Neural progenitor cell (in vitro differentiated cells): ENCODE measurements around the gene ECT2L. TPM values are rescaled to one million over a fixed set of nuclear protein-coding genes. Genes with fewer than 3 reads are reported as not detected.

ENCODE experiments used
- DNase-seq: peaks from one replicate; pipeline ENCODE4 v3.0.0-alpha.2; 2016; ENCODE audit warnings: low spot score
- H2AFZ ChIP-seq: fragments of 200-600 bp; sonication (generic); replicated peaks from 2 replicates; pipeline ENCODE4 v1.6.1; 2016; ENCODE audit warnings: antibody characterized with exemption
- H3F3A ChIP-seq: fragments of 200-600 bp; sonication (generic); 2 replicates; pipeline ENCODE4 v1.6.1; 2016; ENCODE audit warnings: antibody characterized with exemption, low read depth
- H3K27ac ChIP-seq: fragments of 200-600 bp; sonication (generic); 2 replicates; pipeline ENCODE4 v1.5.1; 2016; ENCODE audit warnings: mild to moderate bottlenecking
- H3K27me3 ChIP-seq: fragments of 200-600 bp; sonication (generic); 2 replicates; pipeline ENCODE4 v1.6.1; 2016; ENCODE audit warnings: mild to moderate bottlenecking, moderate library complexity
- H3K36me3 ChIP-seq: fragments of 200-600 bp; sonication (generic); 2 replicates; pipeline ENCODE4 v1.5.1; 2016
- H3K4me1 ChIP-seq: fragments of 200-600 bp; sonication (generic); 2 replicates; pipeline ENCODE4 v1.6.1; 2016; ENCODE audit warnings: mixed run types
- H3K4me2 ChIP-seq: fragments of 200-600 bp; sonication (generic); 2 replicates; pipeline ENCODE4 v1.6.1; 2016
- H3K4me3 ChIP-seq: fragments of 200-600 bp; sonication (generic); 2 replicates; pipeline ENCODE4 v1.5.1; 2016
- H3K79me2 ChIP-seq: fragments of 200-600 bp; sonication (generic); 2 replicates; pipeline ENCODE4 v1.6.1; 2016; ENCODE audit warnings: low read depth
- H3K9ac ChIP-seq: fragments of 200-600 bp; sonication (generic); 2 replicates; pipeline ENCODE4 v1.6.1; 2016
- H3K9me3 ChIP-seq: fragments of 200-600 bp; sonication (generic); 2 replicates; pipeline ENCODE4 v1.5.1; 2016; ENCODE audit warnings: low read depth
- H4K20me1 ChIP-seq: fragments of 200-600 bp; sonication (generic); 2 replicates; pipeline ENCODE4 v1.6.1; 2016; ENCODE audit warnings: low read depth
- H3K27ac Mint-ChIP-seq: 3 replicates; pipeline ENCODE4 v1.8.0; 2021; ENCODE audit warnings: mixed read lengths
- H3K27me3 Mint-ChIP-seq: 2 replicates; pipeline ENCODE4 v1.8.0; 2022; ENCODE audit warnings: low read depth, mild to moderate bottlenecking, inconsistent platforms, moderate library complexity, mixed read lengths; ENCODE audit not compliant: insufficient read depth
- H3K36me3 Mint-ChIP-seq: 3 replicates; pipeline ENCODE4 v1.8.0; 2021; ENCODE audit warnings: mixed read lengths
- H3K4me1 Mint-ChIP-seq: 3 replicates; pipeline ENCODE4 v1.8.0; 2021; ENCODE audit warnings: mixed read lengths
- H3K4me3 Mint-ChIP-seq: 3 replicates; pipeline ENCODE4 v1.8.0; 2021; ENCODE audit warnings: mild to moderate bottlenecking, moderate library complexity, mixed read lengths
- H3K9me3 Mint-ChIP-seq: 3 replicates; pipeline ENCODE4 v1.8.0; 2020; ENCODE audit warnings: mixed read lengths
- EZH2 ChIP-seq: fragments of 200-600 bp; sonication (generic); IDR thresholded peaks from 2 replicates; pipeline ENCODE4 v1.6.1; 2017; ENCODE audit warnings: antibody characterized with exemption, mild to moderate bottlenecking, moderate library complexity
- EZH2phosphoT487 ChIP-seq: fragments of 200-600 bp; sonication (generic); IDR thresholded peaks from 2 replicates; pipeline ENCODE4 v1.6.1; 2017; ENCODE audit warnings: antibody characterized with exemption
- total RNA-seq: library from RNA; depleted of rRNA; stranded (reverse); fragments of >200 nt; gene quantifications from 2 replicates; pipeline ENCODE4 v1.2.3, GENCODE V29; 2015; ENCODE audit warnings: low replicate concordance
- TF ChIP-seq, protein P1 (sequence below): fragments of 200-600 bp; sonication (generic); IDR thresholded peaks from 2 replicates; pipeline ENCODE4 v1.5.1; 2017; ENCODE audit warnings: antibody characterized with exemption, mild to moderate bottlenecking

ECT2L gene
- total RNA-seq, 1 donor from 2014 or later, result not detected

DNA sequence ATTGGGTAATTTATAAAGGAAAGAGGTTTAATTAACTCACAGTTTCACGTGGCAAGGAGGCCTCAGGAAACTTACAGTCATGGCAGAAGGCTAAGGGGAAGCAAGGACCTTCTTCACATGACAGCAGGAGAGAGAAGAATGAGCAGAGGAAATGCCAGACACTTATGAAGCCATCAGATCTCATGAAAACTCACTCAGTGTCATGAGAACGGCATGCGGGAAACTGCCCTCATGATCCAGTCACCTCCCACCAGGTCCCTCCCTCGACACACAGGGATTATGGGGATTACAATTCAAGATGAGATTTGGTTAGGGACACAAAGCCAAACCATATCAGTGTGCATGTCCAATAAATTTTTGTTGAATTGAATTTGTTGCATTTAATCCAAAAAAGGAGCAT, 52.0 kb downstream of the ECT2L start:
- H2AFZ ChIP-seq, result no peak overlapping the region
- H3K36me3 ChIP-seq, result no peaks in the 10 kb centered on the region
- H3K79me2 ChIP-seq, result no peaks in the 10 kb centered on the region
- H3K27ac Mint-ChIP-seq, result no peak overlapping the region
- H3K27ac ChIP-seq, result no peak overlapping the region
- peaks cover 2% of the 10 kb centered on the region for H3K9me3 Mint-ChIP-seq
- H3K4me3 Mint-ChIP-seq, result no peak overlapping the region
- no peak for DNase-seq
- peaks cover 2% of the 10 kb centered on the region for H3K27me3 Mint-ChIP-seq
- no peak overlapping the region for H3K4me3 ChIP-seq
- no peaks in the 10 kb centered on the region for H3K9me3 ChIP-seq
- H4K20me1 ChIP-seq, result no peaks in the 10 kb centered on the region
- no peak overlapping the region for H3K4me2 ChIP-seq
- no peaks in the 10 kb centered on the region for H3K36me3 Mint-ChIP-seq
- H3K27me3 ChIP-seq, result no peaks in the 10 kb centered on the region
- TF ChIP-seq EZH2 (no peak), EZH2phosphoT487 (no peak)
- TF ChIP-seq, protein P1, sequence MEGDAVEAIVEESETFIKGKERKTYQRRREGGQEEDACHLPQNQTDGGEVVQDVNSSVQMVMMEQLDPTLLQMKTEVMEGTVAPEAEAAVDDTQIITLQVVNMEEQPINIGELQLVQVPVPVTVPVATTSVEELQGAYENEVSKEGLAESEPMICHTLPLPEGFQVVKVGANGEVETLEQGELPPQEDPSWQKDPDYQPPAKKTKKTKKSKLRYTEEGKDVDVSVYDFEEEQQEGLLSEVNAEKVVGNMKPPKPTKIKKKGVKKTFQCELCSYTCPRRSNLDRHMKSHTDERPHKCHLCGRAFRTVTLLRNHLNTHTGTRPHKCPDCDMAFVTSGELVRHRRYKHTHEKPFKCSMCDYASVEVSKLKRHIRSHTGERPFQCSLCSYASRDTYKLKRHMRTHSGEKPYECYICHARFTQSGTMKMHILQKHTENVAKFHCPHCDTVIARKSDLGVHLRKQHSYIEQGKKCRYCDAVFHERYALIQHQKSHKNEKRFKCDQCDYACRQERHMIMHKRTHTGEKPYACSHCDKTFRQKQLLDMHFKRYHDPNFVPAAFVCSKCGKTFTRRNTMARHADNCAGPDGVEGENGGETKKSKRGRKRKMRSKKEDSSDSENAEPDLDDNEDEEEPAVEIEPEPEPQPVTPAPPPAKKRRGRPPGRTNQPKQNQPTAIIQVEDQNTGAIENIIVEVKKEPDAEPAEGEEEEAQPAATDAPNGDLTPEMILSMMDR, result no peak
- peaks cover 8% of the 10 kb centered on the region for H3K4me1 ChIP-seq
- H3F3A ChIP-seq, result peaks cover 6% of the 10 kb centered on the region
- H3K9ac ChIP-seq, result no peak overlapping the region
- H3K4me1 Mint-ChIP-seq, result peaks cover 4% of the 10 kb centered on the region

DNA sequence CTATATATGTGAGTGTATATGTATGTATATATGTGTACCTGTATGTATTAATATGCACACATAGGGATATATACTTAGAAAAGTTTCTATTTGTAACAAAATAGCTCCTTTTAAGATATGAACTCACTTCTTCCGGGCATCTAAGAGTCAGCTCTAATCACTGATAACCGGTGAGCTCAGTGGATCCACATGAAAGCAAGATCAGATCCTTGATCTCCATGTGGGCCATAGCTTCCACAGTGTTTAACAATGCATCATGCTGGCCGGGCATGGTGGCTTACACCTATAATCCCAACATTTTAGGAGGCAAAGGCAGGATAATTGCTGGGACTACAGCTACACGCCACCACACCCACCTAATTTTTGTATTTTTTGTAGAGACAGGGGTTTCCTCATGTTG, 52.6 kb downstream of the ECT2L start:
- H4K20me1 ChIP-seq, result no peaks in the 10 kb centered on the region
- H3K79me2 ChIP-seq, result no peaks in the 10 kb centered on the region
- Mint-ChIP-seq H3K36me3 (no peaks in the 10 kb centered on the region), H3K4me1 (peaks cover 4% of the 10 kb centered on the region), H3K27ac (no peak overlapping the region), H3K4me3 (no peak overlapping the region), H3K27me3 (peaks cover 2% of the 10 kb centered on the region), H3K9me3 (peaks cover 2% of the 10 kb centered on the region)
- H3K27ac ChIP-seq, result no peak overlapping the region
- H3K9me3 ChIP-seq, result no peaks in the 10 kb centered on the region
- H3K4me1 ChIP-seq, result peaks cover 8% of the 10 kb centered on the region
- TF ChIP-seq EZH2phosphoT487 (no peak), EZH2 (no peak)
- TF ChIP-seq, protein P1, result no peak
- no peak overlapping the region for H3K4me3 ChIP-seq
- no peak overlapping the region for H3K4me2 ChIP-seq
- no peak overlapping the region for H2AFZ ChIP-seq
- H3K36me3 ChIP-seq, result no peaks in the 10 kb centered on the region
- no peak overlapping the region for H3K9ac ChIP-seq
- H3F3A ChIP-seq, result peaks cover 6% of the 10 kb centered on the region
- H3K27me3 ChIP-seq, result no peaks in the 10 kb centered on the region
- DNase-seq, result no peak

DNA sequence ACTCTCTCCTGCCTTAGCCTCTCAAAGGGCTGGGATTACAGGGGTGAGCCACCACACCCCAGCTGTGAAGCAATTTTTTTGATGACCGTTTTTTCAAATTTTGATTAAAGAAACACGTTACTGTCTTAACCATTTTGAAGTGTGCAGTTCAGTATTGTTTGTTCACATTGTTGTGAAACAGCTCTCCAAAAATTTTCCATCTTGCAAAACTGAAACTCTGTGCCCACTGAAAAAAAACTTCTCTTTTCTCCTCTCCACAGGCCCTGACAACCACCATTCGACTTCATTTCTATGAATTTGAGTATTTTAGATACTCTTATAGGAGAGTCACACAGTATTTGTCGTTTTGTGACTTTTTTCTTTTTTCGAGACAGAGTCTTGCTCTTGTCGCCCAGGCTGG, 53.9 kb downstream of the ECT2L start:
- Histone ChIP-seq H2AFZ (no peak overlapping the region), H3K9ac (no peak overlapping the region), H3K9me3 (no peaks in the 10 kb centered on the region), H3K4me3 (no peak overlapping the region), H3K4me1 (no peaks in the 10 kb centered on the region), H3K36me3 (no peaks in the 10 kb centered on the region), H4K20me1 (no peaks in the 10 kb centered on the region), H3K4me2 (no peak overlapping the region), H3F3A (no peaks in the 10 kb centered on the region), H3K79me2 (no peaks in the 10 kb centered on the region), H3K27me3 (no peaks in the 10 kb centered on the region), H3K27ac (no peak overlapping the region)
- H3K36me3 Mint-ChIP-seq, result no peaks in the 10 kb centered on the region
- H3K4me1 Mint-ChIP-seq, result no peaks in the 10 kb centered on the region
- H3K9me3 Mint-ChIP-seq, result peaks cover 2% of the 10 kb centered on the region
- no peak overlapping the region for H3K4me3 Mint-ChIP-seq
- no peak for TF ChIP-seq EZH2
- peaks cover 6% of the 10 kb centered on the region for H3K27me3 Mint-ChIP-seq
- H3K27ac Mint-ChIP-seq, result no peak overlapping the region
- no peak for DNase-seq

DNA sequence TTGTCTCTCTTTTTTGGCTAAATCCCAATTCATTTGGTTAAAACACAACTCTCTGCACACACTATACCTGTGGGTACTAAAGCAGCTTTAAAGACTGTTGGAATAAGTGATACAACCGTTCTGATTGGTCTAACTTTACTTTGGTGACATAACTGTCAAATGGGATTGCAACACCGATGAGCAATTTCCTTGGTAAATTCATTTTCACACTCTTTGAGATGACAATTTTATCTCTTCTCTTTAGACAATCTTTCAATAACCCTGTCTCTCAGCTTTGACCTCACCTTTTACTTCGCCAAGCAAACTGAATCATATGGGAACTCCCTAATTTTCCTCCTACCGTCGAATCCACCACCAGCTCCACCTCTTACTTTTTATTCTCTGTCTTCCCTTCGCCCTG, 60.8 kb downstream of the ECT2L start:
- peaks cover 2% of the 10 kb centered on the region for H3K9me3 Mint-ChIP-seq
- Histone ChIP-seq H3K4me1 (no peaks in the 10 kb centered on the region), H3K27ac (no peak overlapping the region), H3F3A (no peaks in the 10 kb centered on the region), H3K9me3 (no peaks in the 10 kb centered on the region), H3K36me3 (no peaks in the 10 kb centered on the region), H3K79me2 (no peaks in the 10 kb centered on the region), H2AFZ (no peak overlapping the region), H3K9ac (no peak overlapping the region), H3K27me3 (no peaks in the 10 kb centered on the region), H4K20me1 (no peaks in the 10 kb centered on the region), H3K4me2 (no peak overlapping the region), H3K4me3 (no peak overlapping the region)
- DNase-seq, result no peak
- no peaks in the 10 kb centered on the region for H3K36me3 Mint-ChIP-seq
- H3K4me3 Mint-ChIP-seq, result no peak overlapping the region
- H3K27me3 Mint-ChIP-seq, result peaks cover 4% of the 10 kb centered on the region
- H3K4me1 Mint-ChIP-seq, result no peaks in the 10 kb centered on the region
- H3K27ac Mint-ChIP-seq, result no peak overlapping the region
- TF ChIP-seq EZH2phosphoT487 (no peak), EZH2 (no peak)
- TF ChIP-seq, protein P1, result no peak
